HG03060 (cell line): ENCODE measurements around the gene FEN1.

Experiments used
- ATAC-seq: cut with Tn5 transposase; IDR thresholded peaks from one replicate; pipeline ENCODE4 v1.9.1; 2021; ENCODE audit warnings: low read depth, moderate number of reproducible peaks; ENCODE audit not compliant: unreplicated experiment

FEN1 gene

GRCh38 chr11:61838501-61838900 is 45.8 kb downstream of the FEN1 start:
- no peak for ATAC-seq

GRCh38 chr11:61838921-61839320 is 46.2 kb downstream of the FEN1 start:
- no peak for ATAC-seq

- no peak for ATAC-seq
Measured at GRCh38 chr11:61839742-61840141, 47.0 kb downstream of the FEN1 start.

DNA sequence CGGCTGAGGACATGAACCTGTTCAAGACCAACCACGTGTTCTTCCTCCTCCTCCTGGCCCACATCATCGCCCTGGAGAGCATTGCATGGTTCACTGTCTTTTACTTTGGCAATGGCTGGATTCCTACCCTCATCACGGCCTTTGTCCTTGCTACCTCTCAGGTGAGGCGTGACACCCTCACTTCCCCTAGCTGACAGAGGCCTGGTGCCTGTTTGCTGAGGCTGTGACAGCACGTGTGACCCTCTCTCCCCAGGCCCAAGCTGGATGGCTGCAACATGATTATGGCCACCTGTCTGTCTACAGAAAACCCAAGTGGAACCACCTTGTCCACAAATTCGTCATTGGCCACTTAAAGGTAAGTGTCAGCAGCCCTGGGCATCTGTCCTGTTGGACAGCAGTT is 47.7 kb downstream of the FEN1 start:
- ATAC-seq, result no peak

GRCh38 chr11:61841636-61842527 is 49.2 kb downstream of the FEN1 start:
- no peak for ATAC-seq

GRCh38 chr11:61842528-61842820 is 49.8 kb downstream of the FEN1 start:
- no peak for ATAC-seq

GRCh38 chr11:61844909-61845565 is 52.3 kb downstream of the FEN1 start:
- ATAC-seq, result no peak

DNA sequence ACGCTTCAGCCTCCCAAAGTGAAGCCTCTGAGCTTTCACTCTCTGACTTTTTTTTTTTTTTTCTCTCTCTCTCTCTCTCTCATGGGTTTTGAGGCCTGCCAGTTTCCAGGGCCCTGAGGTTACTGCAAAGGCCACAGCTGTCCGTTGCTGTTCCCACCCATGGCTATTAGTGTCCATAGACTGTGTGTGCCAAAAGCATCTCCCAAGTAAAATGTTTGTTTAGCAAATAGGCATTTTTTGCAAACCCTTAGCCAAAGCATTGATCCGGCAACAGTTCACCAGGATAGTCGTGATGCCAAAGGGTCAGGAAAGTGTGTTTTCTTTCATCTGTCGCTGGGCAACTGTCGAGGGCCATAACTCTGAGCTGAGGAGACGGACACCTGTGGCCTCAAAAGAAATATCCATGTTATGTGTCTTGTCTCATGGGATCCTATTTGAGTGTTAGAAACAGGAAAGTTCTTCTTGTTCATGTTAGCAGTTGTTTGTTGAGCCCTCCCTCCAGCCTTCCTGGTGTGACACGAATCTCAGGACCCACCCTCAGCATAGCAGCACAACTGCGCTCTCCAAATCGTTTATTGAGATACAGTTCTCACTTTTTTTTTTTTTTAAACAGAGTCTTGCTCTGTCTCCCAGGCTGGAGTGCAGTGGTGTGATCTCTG is 53.8 kb downstream of the FEN1 start:
- no peak for ATAC-seq
